GM19043 (cell line): ENCODE data around the gene OR10W1.

Source experiments
- ATAC-seq: cut with Tn5 transposase; IDR thresholded peaks from one replicate; pipeline ENCODE4 v1.9.1; 2021; ENCODE audit warnings: low read depth; ENCODE audit not compliant: unreplicated experiment

The OR10W1 gene, protein sequence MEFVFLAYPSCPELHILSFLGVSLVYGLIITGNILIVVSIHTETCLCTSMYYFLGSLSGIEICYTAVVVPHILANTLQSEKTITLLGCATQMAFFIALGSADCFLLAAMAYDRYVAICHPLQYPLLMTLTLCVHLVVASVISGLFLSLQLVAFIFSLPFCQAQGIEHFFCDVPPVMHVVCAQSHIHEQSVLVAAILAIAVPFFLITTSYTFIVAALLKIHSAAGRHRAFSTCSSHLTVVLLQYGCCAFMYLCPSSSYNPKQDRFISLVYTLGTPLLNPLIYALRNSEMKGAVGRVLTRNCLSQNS

DNA sequence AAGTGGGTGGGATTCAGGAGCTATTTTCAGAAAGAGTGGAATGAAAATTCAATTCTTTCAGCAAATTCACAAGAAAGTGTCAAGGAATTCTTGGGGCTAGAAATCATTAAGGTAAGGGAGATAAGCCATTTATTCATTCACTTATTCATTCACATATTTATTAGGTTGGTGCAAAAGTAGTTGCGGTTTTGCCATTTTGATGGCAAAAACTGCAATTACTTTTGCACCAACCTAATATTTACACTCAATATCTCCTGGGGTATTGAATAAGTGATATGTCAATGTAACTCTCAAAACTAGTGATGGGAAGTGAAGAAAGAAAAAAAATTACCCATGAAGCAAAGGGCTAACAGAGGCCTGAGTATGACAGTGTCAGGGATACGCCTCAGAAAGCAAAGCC lies at the start of gene OR10W1:
OR10W1 (minus strand) TSS at position 119 of the 400 bp plus-strand sequence. CDS start 402 bp downstream, outside the sequence.
- ATAC-seq: no peak

DNA sequence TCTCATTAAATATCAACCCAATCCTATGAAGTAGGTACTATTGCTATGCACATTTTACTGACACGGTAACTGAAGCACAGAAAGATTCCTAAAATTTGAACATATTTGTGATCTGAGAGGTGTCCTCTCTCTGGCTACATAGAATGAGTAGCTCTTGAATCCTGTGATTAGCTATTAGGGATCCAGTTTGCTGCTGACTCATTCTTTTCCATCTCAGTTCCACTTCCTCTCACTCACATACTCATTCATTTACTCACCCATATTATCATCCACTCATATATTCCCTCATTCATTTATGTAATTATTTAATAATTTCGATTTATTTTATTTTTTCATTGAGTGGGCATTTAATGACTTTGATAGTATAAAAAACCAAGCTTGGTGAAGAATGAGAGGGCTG lies 48.1 kb upstream of the OR10W1 start:
- no peak for ATAC-seq

DNA sequence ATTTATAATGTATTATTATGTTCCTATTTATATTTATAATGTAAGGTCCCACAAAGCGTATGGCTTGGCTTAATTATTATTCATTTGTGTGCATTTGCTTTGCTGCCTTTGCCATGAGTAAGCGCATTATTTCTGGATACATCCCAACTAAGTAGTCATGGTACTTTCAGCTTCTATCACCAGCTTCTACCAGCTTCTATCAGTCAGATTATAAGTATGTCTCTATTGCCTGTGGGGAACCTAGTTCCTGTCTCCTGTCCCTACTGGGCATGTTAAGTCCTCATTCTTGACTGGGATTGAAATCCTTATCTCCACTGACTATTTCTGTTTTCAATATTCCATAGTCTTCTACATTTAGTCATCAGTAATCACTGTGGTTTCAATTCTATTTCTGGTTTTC lies 33.5 kb upstream of the OR10W1 start:
- ATAC-seq: no peak

DNA sequence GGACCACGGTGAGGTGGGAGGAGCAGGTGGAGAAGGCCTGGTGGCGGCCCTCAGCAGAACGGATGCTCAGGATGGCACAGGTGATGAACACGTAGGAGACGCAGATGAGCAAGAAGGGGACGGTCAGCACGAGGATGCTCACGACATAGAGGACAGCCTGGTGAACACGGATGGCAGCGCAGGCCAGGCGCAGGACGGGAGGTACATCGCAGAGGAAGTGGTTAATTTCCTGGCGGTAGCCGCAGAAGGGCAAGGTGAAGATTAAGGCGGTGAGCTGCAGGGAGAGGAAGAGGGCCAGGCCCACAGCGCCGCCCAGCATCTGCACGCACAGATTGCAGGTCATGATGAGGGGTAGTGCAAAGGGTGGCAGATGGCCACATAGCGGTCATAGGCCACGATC lies 24.0 kb upstream of the OR10W1 start:
- no peak for ATAC-seq

DNA sequence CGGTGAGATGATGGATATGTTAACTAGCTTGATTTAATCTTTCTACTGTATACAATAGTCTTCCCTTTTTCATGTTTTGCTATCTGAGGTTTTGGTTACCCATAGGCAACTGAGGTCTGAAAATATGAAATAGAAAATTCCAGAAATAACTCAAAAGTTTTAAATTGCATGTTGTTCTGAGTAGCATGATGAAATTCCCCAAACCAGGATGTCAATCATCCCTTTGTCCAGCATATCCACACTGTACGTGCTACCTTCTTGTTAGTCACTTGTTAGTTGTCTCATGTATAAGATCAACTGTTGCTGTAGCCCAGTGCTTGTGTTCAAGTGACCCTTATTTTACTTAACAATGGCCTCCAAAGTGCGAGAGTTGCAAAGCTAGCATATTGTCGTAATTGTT lies 21.2 kb upstream of the OR10W1 start:
- no peak for ATAC-seq

DNA sequence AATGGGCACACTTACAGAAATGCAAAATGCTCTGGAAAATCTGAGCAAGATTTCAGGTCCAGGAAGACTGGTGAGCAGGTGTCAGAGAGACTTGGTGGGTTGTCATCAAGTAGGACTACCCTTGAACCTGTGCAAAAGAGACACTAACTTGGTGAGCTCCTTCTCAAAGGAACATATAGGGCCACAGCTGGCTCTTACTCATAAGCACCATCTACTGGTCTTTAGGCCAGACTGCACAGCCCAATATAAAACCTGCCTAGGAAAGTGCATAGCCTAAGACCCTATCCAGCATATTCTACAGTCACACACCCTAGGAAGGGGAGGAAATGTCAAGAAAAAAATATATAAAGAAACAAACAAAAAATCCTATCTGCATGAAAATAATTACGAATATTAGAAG lies 18.2 kb upstream of the OR10W1 start:
- peak; percentile 78 for ATAC-seq

DNA sequence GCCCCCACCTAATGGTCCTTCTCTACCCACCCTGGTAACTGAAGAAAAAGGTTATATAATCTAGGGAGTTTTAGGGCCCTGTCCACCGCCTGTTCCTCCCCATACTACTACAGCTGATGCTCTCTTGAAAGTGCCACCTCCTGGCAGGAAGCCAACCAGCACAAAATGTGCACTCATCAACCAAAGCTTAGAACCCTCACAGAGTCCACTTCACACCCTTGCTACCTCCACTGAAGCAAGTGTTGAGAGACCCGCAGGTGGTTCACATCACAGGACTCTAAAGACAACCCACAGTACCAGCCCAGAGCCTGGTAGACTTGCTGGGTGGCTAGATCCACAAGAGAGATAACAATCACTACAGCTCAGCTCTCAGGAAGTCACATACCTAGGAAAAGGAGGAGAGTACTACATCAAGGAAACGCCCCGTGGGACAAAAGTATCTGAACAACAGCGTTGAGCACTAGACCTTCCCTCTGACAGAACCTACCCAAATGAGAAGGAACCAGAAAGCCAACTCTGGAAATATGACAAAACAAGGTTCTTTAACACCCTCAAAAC lies 17.5 kb upstream of the OR10W1 start:
- no peak for ATAC-seq

DNA sequence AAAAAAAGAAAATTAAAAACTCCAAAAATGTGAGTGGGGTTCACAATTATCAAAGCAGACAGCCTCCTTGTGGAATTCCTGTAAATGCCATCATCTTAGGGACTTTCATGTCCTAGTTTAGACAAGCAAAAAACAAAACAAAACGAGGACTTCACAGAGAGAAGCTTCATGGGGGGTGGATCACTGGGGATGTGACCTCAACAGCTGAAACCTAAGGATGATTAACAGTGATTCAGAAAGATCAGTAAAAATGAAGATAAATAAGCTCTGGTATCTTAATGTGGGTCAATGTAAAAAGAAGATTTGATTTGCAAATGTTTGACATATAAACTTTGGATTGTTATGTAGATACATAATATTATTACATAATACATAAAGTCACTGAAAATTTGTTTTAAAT lies 8.1 kb upstream of the OR10W1 start:
- ATAC-seq: no peak

DNA sequence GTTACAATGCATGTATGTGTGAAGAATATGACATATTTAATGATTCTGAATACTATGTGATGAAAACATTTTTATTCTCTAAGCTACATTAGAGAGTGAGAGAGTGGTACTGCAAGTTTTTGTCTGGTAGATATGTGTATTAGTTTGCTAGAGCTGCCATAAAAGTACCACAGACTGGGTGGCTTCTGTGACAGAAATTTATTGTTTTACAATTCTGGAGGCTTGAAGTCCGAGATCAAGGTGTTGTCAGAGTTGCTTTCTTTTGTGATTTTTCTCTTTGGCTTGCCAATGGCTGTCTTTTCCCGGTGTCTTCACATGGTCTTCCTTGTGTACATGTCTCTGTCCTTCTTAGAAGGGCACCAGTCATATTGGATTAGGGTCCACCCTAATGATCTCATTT lies 6.9 kb upstream of the OR10W1 start:
- ATAC-seq: no peak

DNA sequence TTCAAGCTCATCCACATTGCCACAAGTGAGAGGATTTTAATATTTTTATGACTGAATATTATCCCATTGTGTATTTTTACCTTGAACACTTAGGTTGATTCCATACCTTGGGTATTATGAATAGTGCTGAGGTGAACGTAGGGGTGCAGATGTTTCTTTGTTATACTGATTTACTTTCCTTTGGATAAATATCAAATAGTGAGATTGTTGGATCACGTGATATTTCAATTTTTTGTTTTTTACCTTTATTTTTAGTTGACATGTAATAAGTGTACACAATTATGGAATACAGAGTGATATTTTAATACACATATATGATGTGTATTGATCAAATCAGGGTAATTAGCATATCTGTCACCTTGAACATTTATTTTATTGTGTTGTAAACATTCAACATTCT lies 8.1 kb downstream of the OR10W1 start:
- no peak for ATAC-seq

DNA sequence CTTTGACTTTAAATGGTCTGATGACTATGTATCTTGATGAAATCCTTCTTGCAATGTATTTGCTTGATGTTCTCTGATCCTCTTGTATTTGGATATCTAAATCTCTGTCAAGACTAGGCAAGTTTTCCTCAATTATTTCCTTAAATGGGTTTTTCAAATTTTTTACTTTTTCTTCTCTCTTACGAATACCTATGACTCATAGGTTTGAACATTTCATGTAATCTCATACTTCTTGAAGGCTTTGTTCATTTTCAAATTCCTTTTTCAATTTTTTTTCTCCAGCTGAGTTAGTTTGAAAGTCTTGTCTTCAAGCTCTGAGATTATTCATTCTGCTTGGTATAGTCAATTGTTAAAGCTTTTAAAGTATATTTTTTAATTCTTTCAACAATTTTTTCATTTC lies 13.1 kb downstream of the OR10W1 start:
- ATAC-seq: no peak

DNA sequence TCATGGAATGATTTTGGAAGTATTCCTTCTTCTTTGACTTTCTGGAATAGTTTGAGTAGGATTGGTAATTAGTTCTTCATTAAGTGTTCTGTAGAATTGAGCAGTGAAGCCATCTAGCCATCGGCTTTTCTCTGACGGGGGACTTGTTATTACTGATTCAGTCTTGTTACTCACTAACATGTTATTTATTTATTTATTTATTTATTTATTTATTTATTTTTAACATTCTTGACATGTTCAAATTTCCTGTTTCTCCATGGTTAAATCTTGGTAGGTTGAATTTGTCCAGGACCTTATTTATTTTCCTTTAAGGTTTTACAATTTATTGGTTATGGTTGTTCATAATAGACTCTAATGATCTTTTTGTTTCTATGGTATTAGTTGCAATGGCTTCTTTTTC lies 24.1 kb downstream of the OR10W1 start:
- no peak for ATAC-seq

DNA sequence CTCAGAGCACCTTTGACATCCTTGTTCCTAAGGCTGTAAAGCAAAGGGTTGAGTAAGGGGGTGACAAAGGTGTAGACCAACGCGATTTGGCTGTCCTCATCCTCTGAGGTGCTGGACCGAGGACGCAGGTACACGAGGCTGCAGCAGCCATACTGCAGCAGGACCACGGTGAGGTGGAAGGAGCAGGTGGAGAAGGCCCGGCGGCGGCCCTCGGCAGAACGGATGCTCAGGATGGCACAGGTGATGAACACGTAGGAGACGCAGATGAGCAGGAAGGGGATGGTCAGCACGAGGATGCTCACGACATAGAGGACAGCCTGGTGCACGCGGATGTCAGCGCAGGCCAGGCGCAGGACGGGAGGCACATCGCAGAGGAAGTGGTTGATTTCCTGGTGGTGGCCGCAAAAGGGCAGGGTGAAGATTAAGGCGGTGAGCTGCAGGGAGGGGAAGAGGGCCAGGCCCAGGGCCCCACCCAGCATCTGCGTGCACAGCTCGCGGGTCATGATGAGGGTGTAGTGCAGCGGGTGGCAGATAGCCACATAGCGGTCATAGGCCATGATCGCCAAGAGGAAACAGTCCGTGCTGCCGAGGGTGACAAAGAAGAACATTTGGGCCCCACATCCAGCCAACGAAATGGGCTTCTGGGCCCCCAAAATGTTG lies 40.0 kb downstream of the OR10W1 start:
- ATAC-seq: no peak

DNA sequence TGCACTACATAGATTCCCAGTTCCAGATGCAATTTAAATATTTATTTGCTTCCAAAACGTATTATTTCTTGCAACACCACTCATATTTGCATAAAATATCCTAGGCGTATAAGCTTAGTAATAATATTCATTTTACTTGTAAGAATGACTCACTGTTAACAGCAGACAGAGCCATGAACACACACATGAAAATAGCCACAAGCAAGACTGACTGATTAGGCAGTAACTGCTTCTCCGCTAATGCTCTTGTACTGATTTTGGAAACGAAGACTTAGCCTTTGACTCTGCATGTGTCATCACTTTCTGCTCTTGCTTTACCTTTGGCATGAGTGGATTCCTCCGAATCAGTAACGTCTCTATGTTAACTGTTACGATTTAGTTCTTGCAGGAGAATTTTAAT lies 45.3 kb downstream of the OR10W1 start:
- ATAC-seq: no peak
